Measurements from ENCODE around the gene AKT3.

The AKT3 gene

DNA sequence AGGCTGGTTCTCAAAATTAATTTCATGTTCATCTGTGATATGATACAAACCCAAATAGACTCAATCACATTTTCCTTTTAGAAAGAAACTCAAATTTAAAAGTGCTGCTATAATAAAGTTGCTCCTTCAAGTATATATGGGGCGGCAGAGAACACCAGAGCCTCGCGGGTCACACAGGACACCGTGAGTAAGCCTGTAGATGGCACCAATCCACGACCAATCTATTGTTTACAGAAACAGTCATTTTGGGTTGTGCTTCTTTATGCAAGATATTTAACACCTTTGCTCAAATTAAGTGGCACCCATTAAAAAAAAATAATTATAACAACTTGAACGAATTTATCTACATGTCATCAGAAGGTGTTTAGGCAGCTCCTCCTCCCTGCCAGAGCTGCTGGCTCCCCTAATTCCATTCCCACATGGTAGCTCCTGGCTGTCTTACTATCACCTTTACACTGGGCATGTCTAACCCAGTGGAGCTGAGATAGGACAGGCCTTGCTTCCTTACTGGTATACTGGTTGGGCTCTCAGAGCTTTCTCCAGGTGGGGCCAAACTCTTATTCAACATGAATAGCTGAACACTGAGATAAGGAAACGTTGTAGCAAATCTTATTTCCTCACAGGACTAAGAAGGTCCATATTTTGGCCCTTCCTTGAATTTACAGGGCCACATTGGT is 307.2 kb downstream of the AKT3 start:
- no peaks in the 10 kb centered on the region for H3K36me3 ChIP-seq (ENCODE audit: control insufficient read depth, low read length)
- no peak overlapping the region for H3K4me2 ChIP-seq (ENCODE audit: low read length)
- H3K79me2 ChIP-seq (ENCODE audit: control insufficient read depth, low read length): no peaks in the 10 kb centered on the region
- H3K4me3 ChIP-seq (ENCODE audit: low read length): no peak overlapping the region
- no peaks in the 10 kb centered on the region for H3K9me2 ChIP-seq (replicated peaks; ENCODE audit: control insufficient read depth, low read length)
- no peak overlapping the region for H3K27ac ChIP-seq (ENCODE audit: low read depth, low read length)
- H3K9me3 ChIP-seq (ENCODE audit: control insufficient read depth, insufficient read depth, low read length): no peaks in the 10 kb centered on the region
- no peaks in the 10 kb centered on the region for H4K20me1 ChIP-seq (ENCODE audit: control insufficient read depth, insufficient read depth, low read depth, low read length)
- H3K27me3 ChIP-seq (ENCODE audit: control insufficient read depth, low read length): no peaks in the 10 kb centered on the region
- H3F3A ChIP-seq (ENCODE audit: control insufficient read depth, insufficient read depth): no peaks in the 10 kb centered on the region
- TF ChIP-seq EZH2phosphoT487 (IDR thresholded peaks at IDR 0.05; ENCODE audit: borderline replicate concordance, low read length): no peak
- TF ChIP-seq, protein P1, sequence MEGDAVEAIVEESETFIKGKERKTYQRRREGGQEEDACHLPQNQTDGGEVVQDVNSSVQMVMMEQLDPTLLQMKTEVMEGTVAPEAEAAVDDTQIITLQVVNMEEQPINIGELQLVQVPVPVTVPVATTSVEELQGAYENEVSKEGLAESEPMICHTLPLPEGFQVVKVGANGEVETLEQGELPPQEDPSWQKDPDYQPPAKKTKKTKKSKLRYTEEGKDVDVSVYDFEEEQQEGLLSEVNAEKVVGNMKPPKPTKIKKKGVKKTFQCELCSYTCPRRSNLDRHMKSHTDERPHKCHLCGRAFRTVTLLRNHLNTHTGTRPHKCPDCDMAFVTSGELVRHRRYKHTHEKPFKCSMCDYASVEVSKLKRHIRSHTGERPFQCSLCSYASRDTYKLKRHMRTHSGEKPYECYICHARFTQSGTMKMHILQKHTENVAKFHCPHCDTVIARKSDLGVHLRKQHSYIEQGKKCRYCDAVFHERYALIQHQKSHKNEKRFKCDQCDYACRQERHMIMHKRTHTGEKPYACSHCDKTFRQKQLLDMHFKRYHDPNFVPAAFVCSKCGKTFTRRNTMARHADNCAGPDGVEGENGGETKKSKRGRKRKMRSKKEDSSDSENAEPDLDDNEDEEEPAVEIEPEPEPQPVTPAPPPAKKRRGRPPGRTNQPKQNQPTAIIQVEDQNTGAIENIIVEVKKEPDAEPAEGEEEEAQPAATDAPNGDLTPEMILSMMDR (IDR thresholded peaks at IDR 0.05; ENCODE audit: low read depth, low read length, poor library complexity, severe bottlenecking): no peak
- H3K4me1 ChIP-seq (ENCODE audit: control insufficient read depth, low read length): no peaks in the 10 kb centered on the region

DNA sequence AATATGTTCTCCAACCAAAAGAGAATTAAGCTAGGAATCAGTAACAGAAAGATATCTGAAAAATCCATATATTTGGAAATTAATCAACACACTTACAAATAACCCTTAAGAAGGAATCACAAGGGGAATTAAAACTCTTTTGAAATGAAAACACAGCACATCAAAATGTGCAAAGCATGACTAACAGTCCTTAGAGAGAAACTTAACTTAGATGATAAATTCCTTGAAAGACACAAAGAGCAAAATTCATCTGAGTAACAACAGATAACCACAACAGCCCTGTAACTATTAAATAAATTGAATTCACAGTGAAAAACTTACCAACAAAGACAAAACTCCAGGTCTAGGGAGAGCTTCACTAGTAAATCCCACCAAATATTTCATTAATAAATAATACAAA is 310.4 kb downstream of the AKT3 start:
- no peak for TF ChIP-seq EZH2phosphoT487 (IDR thresholded peaks at IDR 0.05; ENCODE audit: borderline replicate concordance, low read length)
- TF ChIP-seq, protein P1 (IDR thresholded peaks at IDR 0.05; ENCODE audit: low read depth, low read length, poor library complexity, severe bottlenecking): no peak
- H3K36me3 ChIP-seq (ENCODE audit: control insufficient read depth, low read length): no peaks in the 10 kb centered on the region
- no peak overlapping the region for H3K27ac ChIP-seq (ENCODE audit: low read depth, low read length)
- H4K20me1 ChIP-seq (ENCODE audit: control insufficient read depth, insufficient read depth, low read depth, low read length): no peaks in the 10 kb centered on the region
- no peaks in the 10 kb centered on the region for H3K9me3 ChIP-seq (ENCODE audit: control insufficient read depth, insufficient read depth, low read length)
- no peak overlapping the region for H3K4me3 ChIP-seq (ENCODE audit: low read length)
- H3K9me2 ChIP-seq (replicated peaks; ENCODE audit: control insufficient read depth, low read length): no peaks in the 10 kb centered on the region
- H3F3A ChIP-seq (ENCODE audit: control insufficient read depth, insufficient read depth): no peaks in the 10 kb centered on the region
- no peaks in the 10 kb centered on the region for H3K79me2 ChIP-seq (ENCODE audit: control insufficient read depth, low read length)
- H3K27me3 ChIP-seq (ENCODE audit: control insufficient read depth, low read length): no peaks in the 10 kb centered on the region; the same call in 1 of the 2 replicates
- H3K4me2 ChIP-seq (ENCODE audit: low read length): no peak overlapping the region
- H3K4me1 ChIP-seq (ENCODE audit: control insufficient read depth, low read length): no peaks in the 10 kb centered on the region

DNA sequence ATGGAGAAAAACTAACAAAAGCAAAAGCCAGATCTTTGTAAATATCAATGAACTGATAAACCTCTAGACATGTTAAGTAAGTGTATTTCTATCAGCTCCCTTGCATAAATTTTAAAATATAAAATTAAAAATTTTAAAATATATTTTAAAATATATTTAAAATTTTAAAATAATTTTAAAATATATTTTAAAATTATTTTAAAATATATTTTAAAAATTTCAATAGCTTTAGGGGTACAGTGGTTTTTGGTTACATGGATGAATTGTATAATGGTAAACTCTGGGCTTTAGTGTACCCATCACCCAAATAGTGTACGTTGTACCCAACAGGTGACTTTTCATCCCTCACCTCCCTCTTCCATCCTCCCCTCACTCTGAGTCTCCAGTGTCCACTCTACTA is 315.0 kb downstream of the AKT3 start:
- no peaks in the 10 kb centered on the region for H3K79me2 ChIP-seq (ENCODE audit: control insufficient read depth, low read length)
- no peak overlapping the region for H3K4me3 ChIP-seq (ENCODE audit: low read length)
- TF ChIP-seq, protein P1 (IDR thresholded peaks at IDR 0.05; ENCODE audit: low read depth, low read length, poor library complexity, severe bottlenecking): no peak
- no peak for TF ChIP-seq EZH2phosphoT487 (IDR thresholded peaks at IDR 0.05; ENCODE audit: borderline replicate concordance, low read length)
- 0 out of 2 replicates have a peak, but pooled peaks cover 4% of the 10 kb centered on the region for H3K4me1 ChIP-seq (ENCODE audit: control insufficient read depth, low read length)
- no peaks in the 10 kb centered on the region for H3K36me3 ChIP-seq (ENCODE audit: control insufficient read depth, low read length)
- H3K27ac ChIP-seq (ENCODE audit: low read depth, low read length): no peak overlapping the region
- no peaks in the 10 kb centered on the region for H4K20me1 ChIP-seq (ENCODE audit: control insufficient read depth, insufficient read depth, low read depth, low read length)
- no peaks in the 10 kb centered on the region for H3K9me3 ChIP-seq (ENCODE audit: control insufficient read depth, insufficient read depth, low read length)
- no peaks in the 10 kb centered on the region; the same call in 1 of the 2 replicates for H3K27me3 ChIP-seq (ENCODE audit: control insufficient read depth, low read length)
- no peak overlapping the region for H3K4me2 ChIP-seq (ENCODE audit: low read length)
- no peaks in the 10 kb centered on the region for H3K9me2 ChIP-seq (replicated peaks; ENCODE audit: control insufficient read depth, low read length)
- no peaks in the 10 kb centered on the region for H3F3A ChIP-seq (ENCODE audit: control insufficient read depth, insufficient read depth)
